K562 (cell line): ENCODE data around the gene SERF2. TPM values are rescaled to one million over a fixed set of nuclear protein-coding genes. Genes with fewer than 3 reads are reported as not detected.

Source experiments
- ATAC-seq: fragments of 200-7000 bp; cut with Tn5 transposase; 3 replicates; pipeline ENCODE4 v1.9.1; 2020; ENCODE audit warnings: moderate library complexity
- BruUV-seq: library from RNA; stranded (reverse); fragments of 400-500 nt; replicated peaks from 2 replicates; lab custom pipeline; 2021; lab: Mats Ljungman, UMichigan
- CTCF ChIA-PET: fragments of 300-600 bp; formaldehyde crosslinking; extraction: SDS; loops from one replicate; lab custom pipeline; 2021; ENCODE audit warnings: low intra/inter-chr PET ratio; lab: Yijun Ruan, JAX
- POLR2A ChIA-PET: fragments of 300-600, 350-650 bp; sonication (Branson Sonifier 250); formaldehyde crosslinking; extraction: SDS; loops from one replicate; lab custom pipeline; 2021; ENCODE audit warnings: antibody characterized with exemption, inconsistent platforms; lab: Yijun Ruan, JAX
- DNase-seq, 4 experiments: peaks; one replicate each; pipeline versions ENCODE4 v3.0.0 to v3.0.0-alpha.2; 2011 to 2018; ENCODE audit warnings: low spot score in 3 of 4, mixed read lengths in 3 of 4; ENCODE audit errors: extremely low read depth in 1 of 4
- FAIRE-seq: peaks from 2 replicates; lab custom pipeline; 2011; peaks lifted over from hg19 to GRCh38; lab: Jason Lieb, UNC
- H2AFZ ChIP-seq: 2 replicates; pipeline ENCODE4 v1.6.0; 2011; ENCODE audit warnings: low read depth, low read length, control low read depth, inconsistent platforms
- H3K27ac ChIP-seq: fragments of 200-600 bp; 3 replicates; pipeline ENCODE4 v1.8.0; 2011; ENCODE audit warnings: low read depth, mild to moderate bottlenecking, control low read depth, inconsistent platforms, low read length, moderate library complexity, mixed read lengths; ENCODE audit errors: extremely low read depth
- H3K27me3 ChIP-seq, 2 experiments: fragments of 300-600 bp in 1 of 2; 2 replicates in 1 of 2; 3 replicates in 1 of 2; pipeline versions ENCODE4 v1.6.0 to v1.8.0; 2011; ENCODE audit warnings: inconsistent platforms in 2 of 2, low read length in 2 of 2, mild to moderate bottlenecking in 1 of 2, mixed read lengths in 1 of 2, moderate library complexity in 1 of 2; ENCODE audit not compliant: control insufficient read depth in 2 of 2, insufficient read depth in 2 of 2
- H3K36me3 ChIP-seq: fragments of 300-600 bp; 3 replicates; pipeline ENCODE4 v1.8.0; 2011; ENCODE audit warnings: mild to moderate bottlenecking, low read length, inconsistent platforms; ENCODE audit not compliant: control insufficient read depth, insufficient read depth
- H3K4me1 ChIP-seq, 2 experiments: fragments of 200-600 bp in 1 of 2; replicated peaks in 1 of 2; 2 replicates in 1 of 2; 3 replicates in 1 of 2; pipeline versions ENCODE4 v1.5.1 to v1.8.0; 2011; ENCODE audit warnings: inconsistent platforms in 2 of 2, low read length in 2 of 2, mild to moderate bottlenecking in 1 of 2, mixed read lengths in 1 of 2, moderate library complexity in 1 of 2; ENCODE audit not compliant: control insufficient read depth in 2 of 2, insufficient read depth in 2 of 2
- H3K4me2 ChIP-seq: 2 replicates; pipeline ENCODE4 v1.6.1; 2011; ENCODE audit warnings: low read length, control low read depth, inconsistent platforms, mixed read lengths; ENCODE audit not compliant: insufficient read depth
- H3K4me3 ChIP-seq: fragments of 200-600 bp; sonication (generic), shearing (Covaris generic); 2 replicates; pipeline ENCODE4 v1.5.1; 2016; ENCODE audit warnings: control low read depth, inconsistent platforms
- H3K79me2 ChIP-seq: fragments of 200-600 bp; 3 replicates; pipeline ENCODE4 v1.8.0; 2011; ENCODE audit warnings: low read length, inconsistent platforms; ENCODE audit not compliant: control insufficient read depth, insufficient read depth
- H3K9ac ChIP-seq, 2 experiments: 2 replicates each; pipeline versions ENCODE4 v1.6.0 to v1.6.1; 2011; ENCODE audit warnings: low read depth in 2 of 2, low read length in 2 of 2, control low read depth in 1 of 2, inconsistent platforms in 1 of 2, mild to moderate bottlenecking in 1 of 2, mixed read lengths in 1 of 2; ENCODE audit not compliant: insufficient read depth in 1 of 2
- H3K9me1 ChIP-seq: one replicate; pipeline ENCODE4 v1.6.0; 2011; ENCODE audit warnings: inconsistent platforms, mild to moderate bottlenecking, low read length, moderate library complexity; ENCODE audit not compliant: control insufficient read depth, insufficient read depth
- H3K9me3 ChIP-seq: replicated peaks from 2 replicates; pipeline ENCODE4 v1.5.1; 2011; ENCODE audit warnings: low read depth, low read length, inconsistent platforms; ENCODE audit not compliant: control insufficient read depth, insufficient read depth
- H4K20me1 ChIP-seq: replicated peaks from 2 replicates; pipeline ENCODE4 v1.6.1; 2011; ENCODE audit warnings: low read length, inconsistent platforms, mixed read lengths; ENCODE audit not compliant: control insufficient read depth, insufficient read depth
- BHLHE40 ChIP-seq: IDR thresholded peaks from 2 replicates; pipeline ENCODE4 v1.6.1; 2011; ENCODE audit warnings: low read length, improper control_type of control experiment
- EGR1 ChIP-seq: fragments of 450-650 bp; conservative IDR thresholded peaks from 2 replicates; pipeline ENCODE4 v1.6.1; 2017; ENCODE audit warnings: mild to moderate bottlenecking
- ETS2 ChIP-seq: IDR thresholded peaks from 2 replicates; pipeline ENCODE4 v1.6.1; 2016; ENCODE audit warnings: borderline replicate concordance, missing genetic modification characterization, mild to moderate bottlenecking, moderate library complexity, missing compliant biosample characterization; ENCODE audit not compliant: poor library complexity, severe bottlenecking
- MAZ ChIP-seq, 2 experiments: fragments of 450-650 bp in 1 of 2; sonication (generic) in 1 of 2; formaldehyde crosslinking; IDR thresholded peaks in 1 of 2; conservative IDR thresholded peaks in 1 of 2; 2 replicates each; pipeline versions ENCODE4 v1.4.0 to v1.5.0; 2020; ENCODE audit warnings: mild to moderate bottlenecking in 1 of 2, missing genetic modification reagents in 1 of 2
- NEUROD1 ChIP-seq: fragments of 150-350 bp; IDR thresholded peaks from 2 replicates; pipeline ENCODE4 v1.6.1; 2014; ENCODE audit warnings: borderline replicate concordance, low read length, low read depth; ENCODE audit not compliant: partially characterized antibody
- PCBP1 ChIP-seq: fragments of 200-400 bp; formaldehyde crosslinking; IDR thresholded peaks from 2 replicates; pipeline ENCODE4 v1.6.1; 2018; ENCODE audit warnings: mild to moderate bottlenecking, low read depth, low read length; ENCODE audit not compliant: poor library complexity, severe bottlenecking
- POLR2A ChIP-seq: fragments of 450-650 bp; conservative IDR thresholded peaks from 2 replicates; pipeline ENCODE4 v1.6.1; 2016
- POLR2G ChIP-seq: fragments of 200-400 bp; formaldehyde crosslinking; IDR thresholded peaks from 2 replicates; pipeline ENCODE4 v1.6.1; 2017; ENCODE audit warnings: low read depth, mild to moderate bottlenecking, antibody characterized with exemption, low read length, moderate library complexity
- RBBP5 ChIP-seq: fragments of 200-600 bp; sonication (generic); IDR thresholded peaks from 2 replicates; pipeline ENCODE4 v1.6.1; 2012; ENCODE audit warnings: borderline replicate concordance, mild to moderate bottlenecking, low read length, control low read depth, inconsistent platforms; ENCODE audit not compliant: insufficient read depth, poor library complexity, severe bottlenecking
- RFX7 ChIP-seq: fragments of 250-450 bp; sonication (Bioruptor Pico); IDR thresholded peaks from 2 replicates; pipeline ENCODE4 v1.5.1; 2021; ENCODE audit warnings: mild to moderate bottlenecking
- TAF7 ChIP-seq: fragments of 450-650 bp; IDR thresholded peaks from 2 replicates; pipeline ENCODE4 v1.6.1; 2016; ENCODE audit warnings: missing genetic modification characterization, missing compliant biosample characterization
- ZNF316 ChIP-seq: fragments of 450-650 bp; IDR thresholded peaks from 2 replicates; pipeline ENCODE4 v1.6.1; 2016
- ZNF408 ChIP-seq: fragments of 250-450 bp; sonication (Bioruptor Pico); IDR thresholded peaks from 2 replicates; pipeline ENCODE4 v1.4.0; 2020; ENCODE audit warnings: low read depth, mild to moderate bottlenecking, moderate library complexity
- WGBS: fragments of 100-300 bp; shearing (Covaris generic); methylation state at CpG from one replicate; pipeline ENCODE4 v1.1.6; 2016; ENCODE audit warnings: low coverage, mixed read lengths; ENCODE audit not compliant: insufficient coverage; ENCODE audit errors: missing lambda C conversion rate; 5-methylcytosine and 5-hydroxymethylcytosine counted together
- in situ Hi-C: fragments of 300-500 bp; cut with MboI; formaldehyde crosslinking; loops from 4 replicates; pipeline ENCODE4 v1.15.0; 2018; ENCODE audit warnings: inconsistent platforms, mixed read lengths
- intact Hi-C: fragments of 100-400 bp; cut with micrococcal nuclease; formaldehyde crosslinking; loops from 2 replicates; pipeline ENCODE4 v1.14.2; 2022
- polyA plus RNA-seq, 8 experiments: library from polyadenylated mRNA; depleted of rRNA in 4 of 8; stranded (reverse) in 5 of 8; unstranded in 3 of 8; fragments of >200 nt; fragmentation: Nextera tagmentation in 2 of 8; fragmentation: Illumina TruSeq in 1 of 8; extraction: Ambion mirVana in 2 of 8; extraction: Trizol in 1 of 8; gene quantifications; 2 replicates each; pipeline versions ENCODE4 v1.2.1 to v1.2.3, GENCODE V29; 2011 to 2014; ENCODE audit warnings: inconsistent platforms in 1 of 8, missing spikeins in 1 of 8
- total RNA-seq, 7 experiments: library from RNA; depleted of rRNA in 6 of 7; stranded (reverse); fragments of >200 nt in 6 of 7; fragmentation: Illumina TruSeq in 2 of 7; extraction: Trizol in 2 of 7; gene quantifications; 2 replicates each; pipeline versions ENCODE4 v1.2.1 to v1.2.3, GENCODE V29; 2011 to 2021; ENCODE audit warnings: low replicate concordance in 1 of 7

Gene SERF2
- total and polyA plus RNA-seq, 9 of the 15 experiments (the other 6 are each of a cell fraction or from before 2014, with no cell fraction given), result 497 to 3,360 (median 867) TPM

DNA sequence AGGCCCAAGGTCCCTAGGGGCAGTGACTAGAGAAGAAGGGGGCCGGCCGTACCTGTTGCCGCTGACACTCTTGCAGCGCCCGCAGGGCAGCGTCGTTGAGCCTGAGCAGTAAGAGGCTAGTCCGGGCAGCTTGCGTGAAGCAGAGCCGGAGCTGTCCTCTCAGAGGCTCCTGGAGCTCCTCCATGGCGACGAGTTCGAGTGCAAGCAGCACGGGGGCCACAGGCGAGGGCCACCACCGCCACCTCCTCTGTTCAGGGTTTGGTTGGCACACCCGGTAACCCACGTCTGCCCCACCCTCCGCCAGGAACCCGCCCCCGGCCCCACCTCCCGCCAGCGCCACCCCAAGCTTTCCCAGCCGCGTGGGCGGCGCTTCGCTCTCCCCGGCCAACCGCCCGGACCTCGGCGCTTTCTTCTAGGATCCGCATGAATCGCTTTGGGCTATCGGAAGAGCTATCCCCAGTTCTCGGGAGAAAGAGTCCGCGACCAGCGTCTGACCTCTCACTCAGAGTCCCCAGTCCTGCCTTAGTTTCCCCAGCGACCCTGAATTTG is 15.3 kb upstream of the SERF2 start, which contains the start of gene ELL3:
TSS of gene ELL3 (minus strand) at position 249 of the 549 bp plus-strand sequence. CDS start at position 184, 65 bp downstream.
- peak; percentile 74 for ATAC-seq
- no TSS peak for BruUV-seq
- ChIA-PET CTCF (no interaction called here), POLR2A (interaction anchor here (0.6 to 3.2 kb wide), 13 partner anchors 10 to 371 kb away, joined by 3 to 13 read pairs (median 3); partner anchors contain the start of genes HYPK and SERF2)
- H3K36me3 ChIP-seq, result peaks cover 24% of the 10 kb centered on the region
- H3K4me3 ChIP-seq, result peak within 1 kb of the TSS; percentile 32
- no peaks in the 10 kb centered on the region for H3K9me3 ChIP-seq
- peak within 1 kb of the TSS; percentile 75 for H3K4me2 ChIP-seq
- H2AFZ ChIP-seq, result peak within 1 kb of the TSS; percentile 88
- 52% methylated on average over 27 of the region's 41 CpGs for WGBS
- no peak for TF ChIP-seq RFX7 (CRISPR knock-in tag)
- TF ChIP-seq ZNF316, result no peak
- TF ChIP-seq NEUROD1, result no peak
- TF ChIP-seq EGR1, result peak; percentile 64
- TF ChIP-seq POLR2A, result peak; percentile 50; the same call in 1 of the 2 replicates
- TF ChIP-seq BHLHE40, result no peak
- TF ChIP-seq RBBP5, result peak; percentile 52
- peak; percentile 22 for TF ChIP-seq PCBP1
- TF ChIP-seq ZNF408 (CRISPR knock-in tag), result no peak
- TF ChIP-seq POLR2G, result peak; percentile 47; the same call in 1 of the 2 replicates
- no peak for TF ChIP-seq TAF7 (tag)
- TF ChIP-seq ETS2 (tag), result no peak
- TF ChIP-seq MAZ (CRISPR knock-in tag; conservative IDR thresholded peaks at IDR 0.05 in 1 of 2, IDR thresholded peaks at IDR 0.05 in 1 of 2), result 0 out of 4 replicates have a peak, but pooled peaks of 1 of the 2 experiments have one; percentile 27
- TF ChIP-seq, all 486 proteins: peak for 6
- Histone ChIP-seq H4K20me1 (no peaks in the 10 kb centered on the region; the same call in 1 of the 2 replicates), H3K27ac (peak within 1 kb of the TSS; percentile 70), H3K9ac (peak within 1 kb of the TSS; percentile 64 to 91), H3K79me2 (no peaks in the 10 kb centered on the region), H3K9me1 (no peaks in the 10 kb centered on the region), H3K27me3 (no peaks in the 10 kb centered on the region), H3K4me1 (peaks cover 4 to 19% of the 10 kb centered on the region in 2 experiments; a peak in 4 of 5 replicates)
- intact Hi-C loops (no loop called here), in situ Hi-C loops (no loop called here)
- FAIRE-seq (no peak), DNase-seq (peak; percentile 44 to 63 (median 61))
